Endothelial cell (in vitro differentiated cells): Measurements from ENCODE around the gene AP1M1. TPM values are rescaled to one million over a fixed set of nuclear protein-coding genes. Genes with fewer than 3 reads are reported as not detected.

ENCODE experiments used
- DNase-seq: peaks from one replicate; pipeline ENCODE4 v3.0.0; 2021; ENCODE audit warnings: low spot score
- H3K27ac Mint-ChIP-seq: one replicate; pipeline ENCODE4 v1.8.0; 2021; ENCODE audit warnings: mixed read lengths, inconsistent platforms; ENCODE audit not compliant: unreplicated experiment
- H3K27me3 Mint-ChIP-seq: one replicate; pipeline ENCODE4 v1.8.0; 2021; ENCODE audit warnings: mild to moderate bottlenecking, moderate library complexity, mixed read lengths, inconsistent platforms; ENCODE audit not compliant: unreplicated experiment
- H3K36me3 Mint-ChIP-seq: one replicate; pipeline ENCODE4 v1.8.0; 2021; ENCODE audit warnings: mild to moderate bottlenecking, low read depth, mixed read lengths, inconsistent platforms; ENCODE audit not compliant: unreplicated experiment
- H3K4me1 Mint-ChIP-seq: one replicate; pipeline ENCODE4 v1.8.0; 2021; ENCODE audit warnings: mild to moderate bottlenecking, mixed read lengths, inconsistent platforms; ENCODE audit not compliant: unreplicated experiment
- H3K4me3 Mint-ChIP-seq: one replicate; pipeline ENCODE4 v1.8.0; 2021; ENCODE audit warnings: mild to moderate bottlenecking, mixed read lengths, inconsistent platforms; ENCODE audit not compliant: unreplicated experiment
- H3K9me3 Mint-ChIP-seq: one replicate; pipeline ENCODE4 v1.8.0; 2021; ENCODE audit warnings: mixed read lengths, inconsistent platforms; ENCODE audit not compliant: unreplicated experiment
- CTCF ChIP-seq: fragments of 200-600 bp; sonication (generic); IDR thresholded peaks from one replicate; pipeline ENCODE4 v1.5.0; 2021; ENCODE audit warnings: antibody characterized with exemption; ENCODE audit not compliant: unreplicated experiment
- total RNA-seq: library from RNA; stranded (reverse); fragmentation: NEBNext Ultra II Directional; extraction: Animal tissue kit (Norgen Biotek cat#: 25700); gene quantifications from one replicate; pipeline ENCODE4 v1.2.1, GENCODE V29; 2021; ENCODE audit not compliant: unreplicated experiment

The AP1M1 gene
- total RNA-seq, 1 donor from 2014 or later: 76.0 TPM

- Mint-ChIP-seq H3K9me3 (no peaks in the 10 kb centered on the region), H3K36me3 (peaks cover 37% of the 10 kb centered on the region), H3K4me3 (peak overlapping the region; percentile 78), H3K4me1 (peaks cover 8% of the 10 kb centered on the region), H3K27me3 (peaks cover 14% of the 10 kb centered on the region), H3K27ac (peak overlapping the region; percentile 81)
- no peak for DNase-seq
- TF ChIP-seq CTCF: no peak
Observed at GRCh38 chr19:16199275-16199932, 1.7 kb downstream of the AP1M1 start.

- H3K27ac Mint-ChIP-seq: peak overlapping the region; percentile 54
- DNase-seq: no peak
- no peak for TF ChIP-seq CTCF
- H3K27me3 Mint-ChIP-seq: peaks cover 14% of the 10 kb centered on the region
- H3K4me3 Mint-ChIP-seq: peak overlapping the region; percentile 48
- peaks cover 8% of the 10 kb centered on the region for H3K4me1 Mint-ChIP-seq
- H3K9me3 Mint-ChIP-seq: no peaks in the 10 kb centered on the region
- peaks cover 37% of the 10 kb centered on the region for H3K36me3 Mint-ChIP-seq
Observed at GRCh38 chr19:16200038-16201010, 2.6 kb downstream of the AP1M1 start.

GRCh38 chr19:16201011-16201391, 3.3 kb downstream of the AP1M1 start:
- Mint-ChIP-seq H3K27me3 (peaks cover 14% of the 10 kb centered on the region), H3K9me3 (no peaks in the 10 kb centered on the region), H3K36me3 (peaks cover 37% of the 10 kb centered on the region), H3K4me3 (peak overlapping the region; percentile 48), H3K4me1 (peaks cover 8% of the 10 kb centered on the region), H3K27ac (peak overlapping the region; percentile 54)
- no peak for TF ChIP-seq CTCF
- DNase-seq: no peak

- Mint-ChIP-seq H3K9me3 (no peaks in the 10 kb centered on the region), H3K27ac (no peak overlapping the region), H3K36me3 (peaks cover 37% of the 10 kb centered on the region), H3K4me3 (peak overlapping the region; percentile 37), H3K27me3 (peaks cover 14% of the 10 kb centered on the region), H3K4me1 (peaks cover 6% of the 10 kb centered on the region)
- no peak for TF ChIP-seq CTCF
- no peak for DNase-seq
Observed at GRCh38 chr19:16202320-16203255, 4.9 kb downstream of the AP1M1 start.
